Heart left ventricle (tissue), 13 donors: ENCODE measurements around the gene TNFAIP8L3.

ENCODE experiments used
- CTCF ChIP-seq, 12 donors: fragments of 200-600 bp; sonication (generic) in 4 of 12; IDR thresholded peaks; one replicate each; pipeline versions ENCODE4 v1.5.0 to v1.8.0; 2018 to 2022; ENCODE audit warnings: antibody characterized with exemption in 12 of 12, mild to moderate bottlenecking in 5 of 12
- POLR2A ChIP-seq, 2 donors: fragments of 450-650 bp; IDR thresholded peaks; one replicate each; pipeline ENCODE4 v1.6.1; 2017; ENCODE audit warnings: antibody characterized with exemption in 2 of 2, mild to moderate bottlenecking in 2 of 2, moderate library complexity in 2 of 2
- donor health status: ischemic (EF 13 %, LVEDD 7.1; RV severe dilation, severe dysfunction).
- donor health status: DM: no; HTN: yes; CAD: no.
- donor health status: DM: no; HTN: no; CAD: no.
- donor health status: ischemic (EF 25% LVEDD 6.9; RV normal size, moderate dysfunction).
- donor health status: ischemic (EF 25% LVEDD 5.7; RV mildly dilated, moderate dysfunction).
- donor health status: ischemic (EF 35%, LVEDD 5.7; RV mildly dilated, moderate dysfunction).
- donor health status: nonischemic (EF 11% LVEDD 7.7; RV severe dilation, severe dysfunction).
- donor health status: DM: yes; HTN: yes; CAD: no.
- donor health status: PGD.
- donor health status: ischemic (EF 29% LVEDD 5.4; RV normal size, mild dysfunction).
- donor health status: nonischemic (EF 23%, LVEDD 6.1; RV moderate dilation, normal function).

DNA sequence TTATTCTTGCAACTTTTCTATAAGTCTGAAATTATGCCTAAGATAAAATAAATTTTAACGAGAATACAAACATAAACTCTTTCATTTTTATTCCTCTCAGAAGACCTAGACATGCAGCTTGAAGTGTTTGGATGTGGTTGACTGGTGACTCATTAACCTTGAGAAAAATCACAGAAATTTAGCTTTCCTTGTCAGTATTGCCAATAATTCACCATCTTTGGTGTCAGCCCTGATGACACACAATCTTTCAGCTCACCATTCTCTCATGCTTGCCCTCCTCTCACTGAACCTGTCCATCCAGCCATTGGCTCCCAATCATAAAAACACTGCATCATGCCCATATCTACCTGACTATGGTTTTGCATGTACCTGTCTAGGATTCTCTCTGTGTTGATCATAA lies 22.6 kb upstream of the TNFAIP8L3 start:
- TF ChIP-seq CTCF (IDR thresholded peaks at IDR 0.05) = no peak
- no peak for TF ChIP-seq POLR2A (IDR thresholded peaks at IDR 0.05)
